C4-2B (cell line): ENCODE results near the gene CTPS1.

Experiments
- ZFX ChIP-seq: fragments of 450-650 bp; IDR thresholded peaks from 2 replicates; pipeline ENCODE4 v1.6.1; 2017
- TF ChIP-seq, protein P1 (sequence below): fragments of 450-650 bp; conservative IDR thresholded peaks from 2 replicates; pipeline ENCODE4 v1.5.1; 2017; ENCODE audit warnings: mild to moderate bottlenecking

DNA sequence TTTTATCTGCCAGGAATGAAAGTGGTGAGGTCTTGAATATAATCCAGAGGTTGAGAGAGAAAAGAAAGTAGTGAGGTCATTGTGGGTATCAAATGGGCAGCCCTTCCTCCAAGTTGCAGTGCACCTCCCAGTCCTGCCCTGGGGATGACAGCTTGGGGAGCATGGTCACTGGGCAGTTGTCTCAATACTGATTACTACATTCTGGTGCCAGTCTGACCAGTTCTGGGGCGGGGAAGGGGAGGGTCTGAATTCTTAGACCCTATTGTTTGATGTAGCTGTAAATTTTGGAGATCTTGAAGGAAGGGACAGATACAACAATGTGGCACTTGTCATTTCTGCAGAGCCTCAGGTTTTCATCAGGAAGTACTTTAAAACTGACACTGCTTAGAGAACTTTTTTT, 30.8 kb downstream of the CTPS1 start:
- TF ChIP-seq, protein P1, sequence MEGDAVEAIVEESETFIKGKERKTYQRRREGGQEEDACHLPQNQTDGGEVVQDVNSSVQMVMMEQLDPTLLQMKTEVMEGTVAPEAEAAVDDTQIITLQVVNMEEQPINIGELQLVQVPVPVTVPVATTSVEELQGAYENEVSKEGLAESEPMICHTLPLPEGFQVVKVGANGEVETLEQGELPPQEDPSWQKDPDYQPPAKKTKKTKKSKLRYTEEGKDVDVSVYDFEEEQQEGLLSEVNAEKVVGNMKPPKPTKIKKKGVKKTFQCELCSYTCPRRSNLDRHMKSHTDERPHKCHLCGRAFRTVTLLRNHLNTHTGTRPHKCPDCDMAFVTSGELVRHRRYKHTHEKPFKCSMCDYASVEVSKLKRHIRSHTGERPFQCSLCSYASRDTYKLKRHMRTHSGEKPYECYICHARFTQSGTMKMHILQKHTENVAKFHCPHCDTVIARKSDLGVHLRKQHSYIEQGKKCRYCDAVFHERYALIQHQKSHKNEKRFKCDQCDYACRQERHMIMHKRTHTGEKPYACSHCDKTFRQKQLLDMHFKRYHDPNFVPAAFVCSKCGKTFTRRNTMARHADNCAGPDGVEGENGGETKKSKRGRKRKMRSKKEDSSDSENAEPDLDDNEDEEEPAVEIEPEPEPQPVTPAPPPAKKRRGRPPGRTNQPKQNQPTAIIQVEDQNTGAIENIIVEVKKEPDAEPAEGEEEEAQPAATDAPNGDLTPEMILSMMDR = no peak
- TF ChIP-seq ZFX = no peak
